Right lobe of liver (tissue), 6 donors: ENCODE measurements around the gene RASA2. TPM values are rescaled to one million over a fixed set of nuclear protein-coding genes. Genes with fewer than 3 reads are reported as not detected.

Source experiments
- ATAC-seq, 4 donors: fragments of 200-7000 bp; cut with Tn5 transposase; one replicate each; pipeline ENCODE4 v1.9.1; 2020; ENCODE audit warnings: mild to moderate bottlenecking in 4 of 4, moderate library complexity in 4 of 4
- DNase-seq, 3 donors: peaks; one replicate each; pipeline ENCODE4 v3.0.0-alpha.2; 2020
- H3K27ac ChIP-seq, 3 donors: fragments of 200-600 bp; one replicate each; pipeline ENCODE4 v1.8.0; 2022
- H3K27me3 ChIP-seq, 2 donors: fragments of 200-600 bp; one replicate each; pipeline ENCODE4 v1.8.0; 2022
- H3K36me3 ChIP-seq, 4 donors: fragments of 200-600 bp; sonication (generic) in 1 of 4; one replicate each; pipeline versions ENCODE4 v1.5.1 to v1.8.0; 2017 to 2022; ENCODE audit warnings: control low read depth in 1 of 4
- H3K4me1 ChIP-seq, 4 donors: fragments of 200-600 bp; sonication (generic) in 1 of 4; one replicate each; pipeline versions ENCODE4 v1.5.1 to v1.8.0; 2017 to 2022; ENCODE audit warnings: control low read depth in 1 of 4
- H3K4me3 ChIP-seq, 3 donors: fragments of 200-600 bp; one replicate each; pipeline ENCODE4 v1.8.0; 2022
- H3K9me3 ChIP-seq, 4 donors: fragments of 200-600 bp; sonication (generic) in 1 of 4; one replicate each; pipeline versions ENCODE4 v1.5.1 to v1.8.0; 2017 to 2022; ENCODE audit warnings: control low read depth in 1 of 4
- CTCF ChIP-seq, 4 donors: fragments of 200-600 bp in 3 of 4; fragments of 450-650 bp in 1 of 4; IDR thresholded peaks; one replicate each; pipeline versions ENCODE4 v1.5.1 to v1.8.0; 2016 to 2022; ENCODE audit warnings: antibody characterized with exemption in 4 of 4, mild to moderate bottlenecking in 2 of 4
- POLR2A ChIP-seq: fragments of 450-650 bp; IDR thresholded peaks from one replicate; pipeline ENCODE4 v1.6.1; 2017; ENCODE audit warnings: antibody characterized with exemption, mild to moderate bottlenecking
- WGBS: methylation state at CpG from one replicate; pipeline ENCODE4 v1.1.6; 2018; ENCODE audit warnings: low coverage, low lambda C conversion rate; ENCODE audit not compliant: insufficient coverage; ENCODE audit errors: missing lambda C conversion rate; 5-methylcytosine and 5-hydroxymethylcytosine counted together
- intact Hi-C, 2 donors: fragments of 100-400 bp; cut with DNase I; formaldehyde crosslinking; loops; one replicate each; pipeline versions ENCODE4 v1.11.2 to v1.14.1; 2022
- total RNA-seq, 6 experiments: library from RNA; depleted of rRNA in 2 of 6; stranded (reverse); fragments of >200 nt in 2 of 6; fragmentation: NEBNext Ultra II Directional in 3 of 6; extraction: Animal tissue kit (Norgen Biotek cat#: 25700) in 3 of 6; gene quantifications; one replicate each; pipeline versions ENCODE4 v1.1.0 to v1.2.4, GENCODE V29; 2016 to 2023
- donor health status: DM: no; HTN: yes; CAD: no.
- donor health status: DM: no; HTN: no; CAD: no.
- donor health status: DM: no; HTN: no; CAD: no.
- donor health status: DM: no; HTN: yes; CAD: no.
- donor health status: DM: no; HTN: yes; CAD: no.

The RASA2 gene
- total RNA-seq, 6 experiments from 2014 or later = 3.5 to 7.9 (median 5.5) TPM

- peaks cover 0 to 24% (median under 1%) of the 10 kb centered on the region in 4 donors for H3K36me3 ChIP-seq
- no peak for DNase-seq
- WGBS = 100% methylated on average over 1 of the region's 1 CpG
Observed at GRCh38 chr3:141610939-141611338, 124.1 kb downstream of the RASA2 start.

GRCh38 chr3:141618103-141618910 is 131.5 kb downstream of the RASA2 start:
- no peaks in the 10 kb centered on the region for H3K4me1 ChIP-seq
- H3K4me3 ChIP-seq = no peak overlapping the region
- H3K36me3 ChIP-seq = no peaks in the 10 kb centered on the region
- 95% methylated on average over 4 of the region's 6 CpGs for WGBS
- intact Hi-C loops = no loop called here
- no peak overlapping the region for H3K27ac ChIP-seq
- DNase-seq (no peak), ATAC-seq (no peak)
- no peak for TF ChIP-seq CTCF (IDR thresholded peaks at IDR 0.05)
- TF ChIP-seq POLR2A = no peak
- no peaks in the 10 kb centered on the region for H3K27me3 ChIP-seq
- no peaks in the 10 kb centered on the region for H3K9me3 ChIP-seq

More at GRCh38 chr3:141610939-141611338, 124.1 kb downstream of the RASA2 start:
- Histone ChIP-seq H3K27ac (no peak overlapping the region), H3K9me3 (no peaks in the 10 kb centered on the region), H3K4me3 (no peak overlapping the region), H3K4me1 (no peaks in the 10 kb centered on the region), H3K27me3 (no peaks in the 10 kb centered on the region)
- ATAC-seq = no peak
- intact Hi-C loops = no loop called here
- TF ChIP-seq CTCF (IDR thresholded peaks at IDR 0.05) = no peak

GRCh38 chr3:141618938-141619337 is 132.1 kb downstream of the RASA2 start:
- ATAC-seq (no peak), DNase-seq (no peak)
- intact Hi-C loops = no loop called here
- H3K4me3 ChIP-seq = no peak overlapping the region
- H3K9me3 ChIP-seq = no peaks in the 10 kb centered on the region
- no peaks in the 10 kb centered on the region for H3K27me3 ChIP-seq
- no peak overlapping the region for H3K27ac ChIP-seq
- no peaks in the 10 kb centered on the region for H3K4me1 ChIP-seq
- 98% methylated on average over 8 of the region's 8 CpGs for WGBS
- H3K36me3 ChIP-seq = no peaks in the 10 kb centered on the region
- TF ChIP-seq CTCF (IDR thresholded peaks at IDR 0.05) = no peak
- TF ChIP-seq POLR2A = no peak

- Histone ChIP-seq H3K9me3 (no peaks in the 10 kb centered on the region), H3K27me3 (no peaks in the 10 kb centered on the region), H3K4me1 (no peaks in the 10 kb centered on the region), H3K36me3 (no peaks in the 10 kb centered on the region), H3K27ac (no peak overlapping the region), H3K4me3 (no peak overlapping the region)
- ATAC-seq (no peak), DNase-seq (no peak)
- intact Hi-C loops = no loop called here
- 69% methylated on average over 4 of the region's 4 CpGs for WGBS
- TF ChIP-seq CTCF (IDR thresholded peaks at IDR 0.05) = no peak
- no peak for TF ChIP-seq POLR2A
Observed at GRCh38 chr3:141619450-141619849, 132.6 kb downstream of the RASA2 start.
